ENCODE results near the gene COMMD3. TPM values are rescaled to one million over a fixed set of nuclear protein-coding genes. Genes with fewer than 3 reads are reported as not detected.

COMMD3 gene
- total RNA-seq, 1 experiment from 2014 or later, result 2.4 TPM

GRCh38 chr10:22339761-22340328 lies 23.7 kb downstream of the COMMD3 start:
- H3K4me1 ChIP-seq (ENCODE audit: insufficient read depth, low read length), result no peaks in the 10 kb centered on the region
- no peak overlapping the region for H4K91ac ChIP-seq (ENCODE audit: insufficient read length, low read depth, low read length)
- H3K4me2 ChIP-seq (ENCODE audit: insufficient read depth, insufficient read length, low read length), result peak overlapping the region; percentile 61
- peaks cover 19% of the 10 kb centered on the region for H3K23me2 ChIP-seq (ENCODE audit: insufficient read length, low read depth, low read length, poor library complexity, severe bottlenecking)
- no peak overlapping the region for H2BK12ac ChIP-seq (ENCODE audit: insufficient read length, low read depth, low read length)
- H3K56ac ChIP-seq (ENCODE audit: insufficient read length, low read depth, low read length), result no peak overlapping the region
- H3K4me3 Mint-ChIP-seq, result peak overlapping the region; percentile 65 to 83
- H4K20me1 ChIP-seq (ENCODE audit: control insufficient read depth, insufficient read depth, insufficient read length), result no peaks in the 10 kb centered on the region
- no peak overlapping the region for H2BK5ac ChIP-seq (ENCODE audit: insufficient read length, low read length)
- no peak overlapping the region for H3K27ac ChIP-seq (ENCODE audit: insufficient read length, low read depth, low read length)
- no peak overlapping the region for H2BK120ac ChIP-seq (ENCODE audit: low read depth, low read length, poor library complexity, severe bottlenecking)
- H3K9me3 ChIP-seq (ENCODE audit: control insufficient read depth, low read depth, low read length), result no peaks in the 10 kb centered on the region
- H3K79me2 ChIP-seq (ENCODE audit: insufficient read depth, low read length), result no peaks in the 10 kb centered on the region
- WGBS (ENCODE audit: extremely low coverage, insufficient read length, low lambda C conversion rate), result no CpG with 5 or more reads among the region's 13 CpGs
- no peak for TF ChIP-seq CTCF (conservative IDR thresholded peaks at IDR 0.05)
- no peak overlapping the region for H2BK15ac ChIP-seq (ENCODE audit: low read depth, low read length)
- no peak overlapping the region for H4K8ac ChIP-seq (replicated peaks; ENCODE audit: insufficient read length, low read depth, low read length)
- H3K27ac Mint-ChIP-seq, result no peak overlapping the region
- H3K9me3 Mint-ChIP-seq, result peaks cover 0 to 3% of the 10 kb centered on the region in 2 experiments; a peak in 3 of 5 replicates
- H2AFZ ChIP-seq (ENCODE audit: low read length), result no peak overlapping the region
- no peak overlapping the region for H4K5ac ChIP-seq (ENCODE audit: insufficient read length, low read depth, low read length)
- peaks cover 74% of the 10 kb centered on the region for H3K27me3 ChIP-seq (ENCODE audit: insufficient read depth, low read length)
- H3K18ac ChIP-seq (ENCODE audit: insufficient read length, low read depth, low read length), result no peak overlapping the region
- H3K36me3 Mint-ChIP-seq (ENCODE audit: insufficient read depth in 1 of 3, low read depth in 3 of 3), result no peaks in the 10 kb centered on the region
- H3K23ac ChIP-seq (ENCODE audit: insufficient read length, low read depth, low read length), result no peak overlapping the region
- no peak overlapping the region for H3K14ac ChIP-seq (ENCODE audit: insufficient read depth, low read length)
- H2BK20ac ChIP-seq (ENCODE audit: low read depth, low read length, poor library complexity, severe bottlenecking), result no peak overlapping the region
- no peak overlapping the region for H3T11ph ChIP-seq (ENCODE audit: low read length)
- H3K4me1 Mint-ChIP-seq, result peaks cover 5 to 14% of the 10 kb centered on the region in 2 experiments
- peaks cover 97% of the 10 kb centered on the region for H3K27me3 Mint-ChIP-seq (ENCODE audit: low read depth)
- no peak for DNase-seq
- H2AK5ac ChIP-seq (ENCODE audit: insufficient read length, low read length), result no peak overlapping the region
- H3K9ac ChIP-seq (ENCODE audit: extremely low read depth, insufficient read length, low read length), result no peak overlapping the region
- H3K79me1 ChIP-seq (ENCODE audit: insufficient read depth, low read depth, low read length, poor library complexity, severe bottlenecking), result no peaks in the 10 kb centered on the region
- H3K4ac ChIP-seq (ENCODE audit: low read depth, low read length), result no peak overlapping the region

All from H9 (cell line).